HG02981 (cell line): ENCODE data around the gene GRID1.
"Not testable (repeated sequence)": the region's sequence is repeated elsewhere in the genome, so short reads cannot be mapped to it uniquely, and the experiment has no call there.

Experiments
- ATAC-seq: cut with Tn5 transposase; IDR thresholded peaks from one replicate; pipeline ENCODE4 v1.9.1; 2021; ENCODE audit warnings: mild to moderate bottlenecking, moderate library complexity; ENCODE audit not compliant: unreplicated experiment

Gene GRID1

GRCh38 chr10:86392723-86393094 is 26.1 kb upstream of the GRID1 start:
- ATAC-seq, result no peak

- no peak for ATAC-seq
Observed at GRCh38 chr10:86391986-86392722, 25.6 kb upstream of the GRID1 start.

GRCh38 chr10:86391236-86391840 is 24.7 kb upstream of the GRID1 start:
- ATAC-seq, result no peak

GRCh38 chr10:86390337-86391120 is 23.9 kb upstream of the GRID1 start:
- ATAC-seq, result no peak

- peak; percentile 69 for ATAC-seq
Observed at GRCh38 chr10:86389441-86390193, 23.0 kb upstream of the GRID1 start.

- not testable (repeated sequence) for ATAC-seq
Observed at GRCh38 chr10:86389109-86389440, 22.5 kb upstream of the GRID1 start.

- ATAC-seq, result no peak
Observed at GRCh38 chr10:86388119-86388704, 21.6 kb upstream of the GRID1 start.

- no peak for ATAC-seq
Observed at GRCh38 chr10:86387178-86387794, 20.7 kb upstream of the GRID1 start.

GRCh38 chr10:86385806-86386205 is 19.2 kb upstream of the GRID1 start:
- no peak for ATAC-seq

GRCh38 chr10:86377797-86378146 is 11.2 kb upstream of the GRID1 start:
- no peak for ATAC-seq

GRCh38 chr10:86376852-86377796 is 10.5 kb upstream of the GRID1 start:
- ATAC-seq, result peak; percentile 94

GRCh38 chr10:86376403-86376802 is 9.8 kb upstream of the GRID1 start:
- no peak for ATAC-seq

GRCh38 chr10:86375204-86375603 is 8.6 kb upstream of the GRID1 start:
- no peak for ATAC-seq

- ATAC-seq, result no peak
Observed at GRCh38 chr10:86374664-86375063, 8.1 kb upstream of the GRID1 start.

GRCh38 chr10:86373828-86374227 is 7.2 kb upstream of the GRID1 start:
- ATAC-seq, result no peak

- no peak for ATAC-seq
Observed at GRCh38 chr10:86373251-86373650, 6.7 kb upstream of the GRID1 start.

- ATAC-seq, result no peak
Observed at GRCh38 chr10:86372784-86373239, 6.2 kb upstream of the GRID1 start.

GRCh38 chr10:86372119-86372783 is 5.7 kb upstream of the GRID1 start:
- ATAC-seq, result no peak

- ATAC-seq, result no peak
Observed at GRCh38 chr10:86371691-86372090, 5.1 kb upstream of the GRID1 start.
